ENCODE results near the gene CLMP. TPM values are rescaled to one million over a fixed set of nuclear protein-coding genes. Genes with fewer than 3 reads are reported as not detected.
"Not testable (repeated sequence)": the region's sequence is repeated elsewhere in the genome, so short reads cannot be mapped to it uniquely, and the experiment has no call there.

CLMP gene
- polyA plus RNA-seq, 1 donor from 2014 or later = not detected

GRCh38 chr11:123088896-123089295, 106.2 kb downstream of the CLMP start:
- not testable (repeated sequence) for H3K9me3 ChIP-seq (ENCODE audit: low read length); H2AFZ ChIP-seq (ENCODE audit: low read depth, low read length); H3K27ac ChIP-seq (ENCODE audit: low read length); H4K20me1 ChIP-seq (ENCODE audit: insufficient read depth); H3K9me2 ChIP-seq (ENCODE audit: insufficient read depth, low read length); H3K79me2 ChIP-seq (replicated peaks; ENCODE audit: insufficient read depth, low read length); H3K36me3 ChIP-seq (ENCODE audit: insufficient read depth, low read length); H3F3A ChIP-seq (ENCODE audit: insufficient read depth, low read length, poor library complexity, severe bottlenecking); H3K9ac ChIP-seq (ENCODE audit: low read length); H3K27me3 ChIP-seq (ENCODE audit: insufficient read depth, low read depth, low read length); H3K4me3 ChIP-seq (ENCODE audit: low read length); H3K4me2 ChIP-seq (ENCODE audit: low read length)

- not testable (repeated sequence) for H3K36me3 ChIP-seq (ENCODE audit: insufficient read depth, low read length); H3K9me2 ChIP-seq (ENCODE audit: insufficient read depth, low read length); H3K27me3 ChIP-seq (ENCODE audit: insufficient read depth, low read depth, low read length); H3K79me2 ChIP-seq (replicated peaks; ENCODE audit: insufficient read depth, low read length); H3K9me3 ChIP-seq (ENCODE audit: low read length); H3K9ac ChIP-seq (ENCODE audit: low read length); H2AFZ ChIP-seq (ENCODE audit: low read depth, low read length); H4K20me1 ChIP-seq (ENCODE audit: insufficient read depth); H3K4me3 ChIP-seq (ENCODE audit: low read length); H3F3A ChIP-seq (ENCODE audit: insufficient read depth, low read length, poor library complexity, severe bottlenecking); H3K27ac ChIP-seq (ENCODE audit: low read length); H3K4me2 ChIP-seq (ENCODE audit: low read length)
Measured at GRCh38 chr11:123087657-123088056, 107.4 kb downstream of the CLMP start.

GRCh38 chr11:123086305-123086704, 108.7 kb downstream of the CLMP start:
- no peak overlapping the region for H3K4me2 ChIP-seq (ENCODE audit: low read length)
- H3F3A ChIP-seq (ENCODE audit: insufficient read depth, low read length, poor library complexity, severe bottlenecking) = no peaks in the 10 kb centered on the region
- H3K27ac ChIP-seq (ENCODE audit: low read length) = no peak overlapping the region
- H2AFZ ChIP-seq (ENCODE audit: low read depth, low read length) = no peak overlapping the region
- no peak for TF ChIP-seq MXI1 (conservative IDR thresholded peaks at IDR 0.05; ENCODE audit: poor library complexity, severe bottlenecking)
- TF ChIP-seq RAD21 (conservative IDR thresholded peaks at IDR 0.05) = no peak
- no peak for TF ChIP-seq EZH2 (IDR thresholded peaks at IDR 0.05; ENCODE audit: borderline replicate concordance, insufficient read depth, low read length, poor library complexity, severe bottlenecking)
- TF ChIP-seq EP300 (conservative IDR thresholded peaks at IDR 0.05; ENCODE audit: poor library complexity, severe bottlenecking) = no peak
- no peak for TF ChIP-seq POLR2AphosphoS5 (IDR thresholded peaks at IDR 0.05)
- no peak for TF ChIP-seq TAF1 (IDR thresholded peaks at IDR 0.05; ENCODE audit: low read depth)
- TF ChIP-seq REST (IDR thresholded peaks at IDR 0.05; ENCODE audit: borderline replicate concordance) = no peak
- TF ChIP-seq SMC3 (conservative IDR thresholded peaks at IDR 0.05; ENCODE audit: poor library complexity) = no peak
- no peak for TF ChIP-seq CTCF (IDR thresholded peaks at IDR 0.05; ENCODE audit: poor library complexity, severe bottlenecking)
- H3K9me3 ChIP-seq (ENCODE audit: low read length) = no peaks in the 10 kb centered on the region
- H3K9me2 ChIP-seq (ENCODE audit: insufficient read depth, low read length) = no peaks in the 10 kb centered on the region
- H3K9ac ChIP-seq (ENCODE audit: low read length) = no peak overlapping the region
- no peaks in the 10 kb centered on the region for H3K27me3 ChIP-seq (ENCODE audit: insufficient read depth, low read depth, low read length)
- no peak overlapping the region for H3K4me3 ChIP-seq (ENCODE audit: low read length)
- no peaks in the 10 kb centered on the region for H3K79me2 ChIP-seq (replicated peaks; ENCODE audit: insufficient read depth, low read length)
- H3K36me3 ChIP-seq (ENCODE audit: insufficient read depth, low read length) = no peaks in the 10 kb centered on the region
- H4K20me1 ChIP-seq (ENCODE audit: insufficient read depth) = no peaks in the 10 kb centered on the region
